GM13977 (cell line): ENCODE measurements around the gene FBL.
"Not testable (repeated sequence)": the region's sequence is repeated elsewhere in the genome, so short reads cannot be mapped to it uniquely, and the experiment has no call there.

Experiments used
- DNase-seq: peaks from one replicate; pipeline ENCODE4 v3.0.0; 2012; ENCODE audit warnings: low spot score
- CTCF ChIP-seq: IDR thresholded peaks from 2 replicates; pipeline ENCODE4 v1.5.1; 2012; ENCODE audit warnings: mild to moderate bottlenecking, control low read depth; ENCODE audit not compliant: insufficient read depth; ENCODE audit errors: extremely low read depth, missing control alignments
- in situ Hi-C: fragments of 300-500 bp; cut with MboI; formaldehyde crosslinking; loops from one replicate; pipeline ENCODE4 v1.12.0; 2022; ENCODE audit warnings: low sequenced_read_pairs, low pct_unique_long_range_greater_than_20kb, mixed read lengths, inconsistent platforms; ENCODE audit not compliant: unreplicated experiment

Gene FBL

GRCh38 chr19:39881495-39882110 lies 35.4 kb upstream of the FBL start:
- in situ Hi-C loops: not testable (repeated sequence)
- TF ChIP-seq CTCF: peak; percentile 68
- peak; percentile 63 for DNase-seq

GRCh38 chr19:39880241-39880640 lies 34.1 kb upstream of the FBL start:
- DNase-seq, in situ Hi-C loops: not testable (repeated sequence)

- DNase-seq, in situ Hi-C loops: not testable (repeated sequence)
Observed at GRCh38 chr19:39879796-39880195, 33.6 kb upstream of the FBL start.

GRCh38 chr19:39878866-39879265 lies 32.7 kb upstream of the FBL start:
- DNase-seq, in situ Hi-C loops: not testable (repeated sequence)

GRCh38 chr19:39878398-39878797 lies 32.2 kb upstream of the FBL start:
- no peak for TF ChIP-seq CTCF
- in situ Hi-C loops: no loop called here
- no peak for DNase-seq

- DNase-seq, in situ Hi-C loops: not testable (repeated sequence)
Observed at GRCh38 chr19:39877982-39878381, 31.8 kb upstream of the FBL start.

GRCh38 chr19:39877488-39877887 lies 31.3 kb upstream of the FBL start:
- DNase-seq, in situ Hi-C loops: not testable (repeated sequence)

GRCh38 chr19:39876486-39876885 lies 30.3 kb upstream of the FBL start:
- DNase-seq, in situ Hi-C loops: not testable (repeated sequence)

- DNase-seq, in situ Hi-C loops: not testable (repeated sequence)
Observed at GRCh38 chr19:39875401-39875864, 29.3 kb upstream of the FBL start.

- in situ Hi-C loops: no loop called here
- no peak for TF ChIP-seq CTCF
- DNase-seq: no peak
Observed at GRCh38 chr19:39874404-39874803, 28.2 kb upstream of the FBL start.

GRCh38 chr19:39873385-39873784 lies 27.2 kb upstream of the FBL start:
- no peak for DNase-seq
- in situ Hi-C loops: no loop called here
- TF ChIP-seq CTCF: no peak
